ENCODE data around the gene RCOR2.
A peak's percentile ranks its signal among the peaks of the same experiment; 100 is the strongest.

Gene RCOR2

GRCh38 chr11:63879598-63880402 is 37.2 kb downstream of the RCOR2 start:
- Mint-ChIP-seq H3K4me3 (peak overlapping the region in 1 of 2 donors; percentile 6), H3K9me3 (no peaks in the 10 kb centered on the region), H3K27me3 (no peaks in the 10 kb centered on the region), H3K4me1 (peaks cover 86% of the 10 kb centered on the region), H3K27ac (peak overlapping the region; percentile 7 to 50)
- no peak for ATAC-seq
- DNase-seq, result no peak

GRCh38 chr11:63877658-63878241 is 39.2 kb downstream of the RCOR2 start:
- Mint-ChIP-seq H3K4me1 (peaks cover 86% of the 10 kb centered on the region), H3K4me3 (no peak overlapping the region), H3K27me3 (no peaks in the 10 kb centered on the region), H3K27ac (peak overlapping the region in 1 of 2 donors; percentile 54), H3K9me3 (no peaks in the 10 kb centered on the region)
- no peak for DNase-seq
- no peak for ATAC-seq

GRCh38 chr11:63876616-63877015 is 40.3 kb downstream of the RCOR2 start:
- DNase-seq, result no peak
- H3K27me3 Mint-ChIP-seq, result no peaks in the 10 kb centered on the region
- H3K27ac Mint-ChIP-seq, result no peak overlapping the region
- peaks cover 90% of the 10 kb centered on the region for H3K4me1 Mint-ChIP-seq
- ATAC-seq, result no peak
- H3K9me3 Mint-ChIP-seq, result no peaks in the 10 kb centered on the region
- no peak overlapping the region for H3K4me3 Mint-ChIP-seq

GRCh38 chr11:63875506-63876065 is 41.4 kb downstream of the RCOR2 start:
- no peak for ATAC-seq
- Mint-ChIP-seq H3K27ac (peak overlapping the region in 1 of 2 donors; percentile 52), H3K4me3 (no peak overlapping the region)

GRCh38 chr11:63874511-63874910 is 42.5 kb downstream of the RCOR2 start:
- Mint-ChIP-seq H3K27me3 (no peaks in the 10 kb centered on the region), H3K9me3 (no peaks in the 10 kb centered on the region), H3K27ac (peak overlapping the region in 1 of 2 donors; percentile 34), H3K4me3 (no peak overlapping the region), H3K4me1 (peaks cover 88% of the 10 kb centered on the region)
- ATAC-seq (no peak), DNase-seq (no peak)

More at GRCh38 chr11:63875506-63876065, 41.4 kb downstream of the RCOR2 start:
- Mint-ChIP-seq H3K9me3 (no peaks in the 10 kb centered on the region), H3K27me3 (no peaks in the 10 kb centered on the region), H3K4me1 (peaks cover 88% of the 10 kb centered on the region)
- DNase-seq, result no peak

GRCh38 chr11:63873311-63873710 is 43.7 kb downstream of the RCOR2 start:
- no peaks in the 10 kb centered on the region for H3K27me3 Mint-ChIP-seq
- H3K9me3 Mint-ChIP-seq, result no peaks in the 10 kb centered on the region
- H3K4me3 Mint-ChIP-seq, result no peak overlapping the region
- H3K27ac Mint-ChIP-seq, result peak overlapping the region in 1 of 2 donors; percentile 48
- DNase-seq (no peak), ATAC-seq (no peak)
- peaks cover 88% of the 10 kb centered on the region for H3K4me1 Mint-ChIP-seq

GRCh38 chr11:63872800-63873197 is 44.2 kb downstream of the RCOR2 start:
- Mint-ChIP-seq H3K4me1 (peaks cover 87% of the 10 kb centered on the region), H3K9me3 (no peaks in the 10 kb centered on the region), H3K27me3 (no peaks in the 10 kb centered on the region), H3K27ac (no peak overlapping the region), H3K4me3 (no peak overlapping the region)
- DNase-seq (no peak), ATAC-seq (no peak)

- DNase-seq (peak; percentile 20 to 63), ATAC-seq (peak; percentile 90)
- Mint-ChIP-seq H3K4me3 (peak overlapping the region; percentile 6 to 40), H3K27ac (no peak overlapping the region), H3K27me3 (no peaks in the 10 kb centered on the region), H3K4me1 (peaks cover 87% of the 10 kb centered on the region), H3K9me3 (no peaks in the 10 kb centered on the region)
Measured at GRCh38 chr11:63871962-63872799, 44.8 kb downstream of the RCOR2 start.

- H3K4me3 Mint-ChIP-seq, result peak overlapping the region; percentile 54 to 73
Measured at GRCh38 chr11:63870351-63871140, 46.4 kb downstream of the RCOR2 start.

GRCh38 chr11:63869683-63870082 is 47.3 kb downstream of the RCOR2 start:
- peak in 1 of 2 donors; percentile 44 for DNase-seq
- Mint-ChIP-seq H3K9me3 (no peaks in the 10 kb centered on the region), H3K27ac (no peak overlapping the region), H3K4me3 (peak overlapping the region; percentile 54 to 73), H3K27me3 (no peaks in the 10 kb centered on the region), H3K4me1 (peaks cover 96% of the 10 kb centered on the region)
- peak; percentile 52 for ATAC-seq

More at GRCh38 chr11:63870351-63871140, 46.4 kb downstream of the RCOR2 start:
- ATAC-seq (peak; percentile 58), DNase-seq (peak in 1 of 2 donors; percentile 28)
- Mint-ChIP-seq H3K27ac (peak overlapping the region; percentile 56 to 80), H3K9me3 (no peaks in the 10 kb centered on the region), H3K27me3 (no peaks in the 10 kb centered on the region), H3K4me1 (peaks cover 95% of the 10 kb centered on the region)

GRCh38 chr11:63869171-63869591 is 47.8 kb downstream of the RCOR2 start:
- no peak overlapping the region for H3K27ac Mint-ChIP-seq
- H3K4me3 Mint-ChIP-seq, result peak overlapping the region; percentile 54 to 73
- H3K4me1 Mint-ChIP-seq, result peaks cover 91% of the 10 kb centered on the region
- ATAC-seq (no peak), DNase-seq (no peak)
- H3K27me3 Mint-ChIP-seq, result no peaks in the 10 kb centered on the region
- no peaks in the 10 kb centered on the region for H3K9me3 Mint-ChIP-seq

- no peak for DNase-seq
- Mint-ChIP-seq H3K9me3 (no peaks in the 10 kb centered on the region), H3K4me3 (peak overlapping the region; percentile 0 to 5), H3K27ac (no peak overlapping the region), H3K4me1 (peaks cover 87% of the 10 kb centered on the region), H3K27me3 (no peaks in the 10 kb centered on the region)
- ATAC-seq, result no peak
Measured at GRCh38 chr11:63868399-63869064, 48.4 kb downstream of the RCOR2 start.

GRCh38 chr11:63867511-63867910 is 49.5 kb downstream of the RCOR2 start:
- no peaks in the 10 kb centered on the region for H3K27me3 Mint-ChIP-seq
- no peak overlapping the region for H3K27ac Mint-ChIP-seq
- DNase-seq (no peak), ATAC-seq (no peak)
- H3K4me1 Mint-ChIP-seq, result peaks cover 87% of the 10 kb centered on the region
- no peaks in the 10 kb centered on the region for H3K9me3 Mint-ChIP-seq
- H3K4me3 Mint-ChIP-seq, result peak overlapping the region in 1 of 2 donors; percentile 8

GRCh38 chr11:63866211-63866610 is 50.8 kb downstream of the RCOR2 start:
- Mint-ChIP-seq H3K4me1 (peaks cover 83% of the 10 kb centered on the region), H3K4me3 (peak overlapping the region; percentile 78 to 83), H3K27me3 (no peaks in the 10 kb centered on the region), H3K9me3 (no peaks in the 10 kb centered on the region), H3K27ac (peak overlapping the region in 1 of 2 donors; percentile 84)
- ATAC-seq (peak; percentile 90), DNase-seq (peak; percentile 81 to 87)

Measured in stimulated activated naive CD8-positive, alpha-beta T cell treated with anti-CD3 and anti-CD28 coated beads, Interleukin-15, amount 100 ng/mL, for 72 hours (primary cell).